SK-N-SH (cell line): ENCODE results near the gene ITIH1. TPM values are rescaled to one million over a fixed set of nuclear protein-coding genes. Genes with fewer than 3 reads are reported as not detected.

Source experiments
- CTCF ChIA-PET: fragments of 300-600, 350-600 bp; formaldehyde crosslinking; extraction: SDS; loops from one replicate; lab custom pipeline; 2021; lab: Yijun Ruan, JAX
- POLR2A ChIA-PET: fragments of 350-600 bp; sonication (Branson Sonifier 250); formaldehyde crosslinking; extraction: SDS; loops from one replicate; lab custom pipeline; 2020; ENCODE audit warnings: antibody characterized with exemption, inconsistent platforms; lab: Yijun Ruan, JAX
- DNase-seq: peaks from one replicate; pipeline ENCODE4 v3.0.0; 2012
- H2AFZ ChIP-seq: fragments of 200-600 bp; sonication (generic); 2 replicates; pipeline ENCODE4 v1.8.1; 2016; ENCODE audit warnings: antibody characterized with exemption, mild to moderate bottlenecking, low read depth
- H3F3A ChIP-seq: fragments of 200-600 bp; sonication (generic); replicated peaks from 2 replicates; pipeline ENCODE3; 2016; ENCODE audit warnings: antibody characterized with exemption, mild to moderate bottlenecking; ENCODE audit not compliant: insufficient read depth
- H3K27ac ChIP-seq, 2 experiments: fragments of 200-500 bp in 1 of 2; fragments of 200-600 bp in 1 of 2; sonication (Bioruptor generic) in 1 of 2; sonication (generic), shearing (Covaris generic) in 1 of 2; 2 replicates each; pipeline versions ENCODE4 v1.5.1 to v1.6.1; 2014 to 2016; ENCODE audit warnings: low read depth in 2 of 2, inconsistent platforms in 1 of 2, low read length in 1 of 2, mild to moderate bottlenecking in 1 of 2, mixed read lengths in 1 of 2
- H3K27me3 ChIP-seq: fragments of 200-600 bp; sonication (generic), shearing (Covaris generic); 2 replicates; pipeline ENCODE4 v1.6.1; 2016; ENCODE audit warnings: mixed run types; ENCODE audit not compliant: insufficient read depth
- H3K36me3 ChIP-seq, 2 experiments: fragments of 200-500 bp in 1 of 2; fragments of 200-600 bp in 1 of 2; sonication (Bioruptor generic) in 1 of 2; sonication (generic) in 1 of 2; replicated peaks in 1 of 2; 2 replicates each; pipeline versions ENCODE3 to v1.5.1; 2014 to 2016; ENCODE audit warnings: low read length in 1 of 2, mild to moderate bottlenecking in 1 of 2; ENCODE audit not compliant: insufficient read depth in 2 of 2, control insufficient read depth in 1 of 2
- H3K4me1 ChIP-seq, 2 experiments: fragments of 200-500 bp in 1 of 2; fragments of 200-600 bp in 1 of 2; sonication (Bioruptor generic) in 1 of 2; sonication (generic), shearing (Covaris generic) in 1 of 2; 2 replicates each; pipeline versions ENCODE4 v1.5.1 to v1.6.1; 2014 to 2016; ENCODE audit warnings: low read depth in 1 of 2, low read length in 1 of 2, mixed run types in 1 of 2; ENCODE audit not compliant: insufficient read depth in 2 of 2, control insufficient read depth in 1 of 2
- H3K4me2 ChIP-seq: fragments of 200-600 bp; sonication (generic), shearing (Covaris generic); 2 replicates; pipeline ENCODE4 v1.6.1; 2017; ENCODE audit warnings: mixed run types
- H3K4me3 ChIP-seq, 2 experiments: fragments of 200-500 bp in 1 of 2; fragments of 200-600 bp in 1 of 2; sonication (Bioruptor generic) in 1 of 2; sonication (generic), shearing (Covaris generic) in 1 of 2; 2 replicates each; pipeline versions ENCODE4 v1.5.1 to v1.8.1; 2014 to 2016; ENCODE audit warnings: low read depth in 2 of 2, inconsistent platforms in 1 of 2, low read length in 1 of 2, mild to moderate bottlenecking in 1 of 2, mixed read lengths in 1 of 2, moderate library complexity in 1 of 2
- H3K79me2 ChIP-seq: fragments of 200-600 bp; sonication (generic); 2 replicates; pipeline ENCODE4 v1.8.1; 2017; ENCODE audit warnings: mild to moderate bottlenecking; ENCODE audit not compliant: insufficient read depth
- H3K9ac ChIP-seq: fragments of 200-600 bp; sonication (generic); 2 replicates; pipeline ENCODE4 v1.6.1; 2017; ENCODE audit warnings: mixed run types
- H3K9me2 ChIP-seq: fragments of 200-600 bp; sonication (generic); 2 replicates; pipeline ENCODE4 v1.6.1; 2017; ENCODE audit warnings: mixed run types
- H3K9me3 ChIP-seq: fragments of 200-600 bp; sonication (generic); 2 replicates; pipeline ENCODE4 v1.6.1; 2017; ENCODE audit warnings: mixed run types, mild to moderate bottlenecking, moderate library complexity
- H4K20me1 ChIP-seq: fragments of 200-600 bp; sonication (generic); 2 replicates; pipeline ENCODE4 v1.6.1; 2017; ENCODE audit warnings: mild to moderate bottlenecking, mixed run types; ENCODE audit not compliant: insufficient read depth
- CHD2 ChIP-seq: fragments of 150-350 bp; IDR thresholded peaks from 2 replicates; pipeline ENCODE4 v1.6.1; 2018; ENCODE audit warnings: low read length; ENCODE audit not compliant: partially characterized antibody
- ELF1 ChIP-seq: IDR thresholded peaks from 2 replicates; pipeline ENCODE4 v1.4.0; 2012
- EP300 ChIP-seq, 2 experiments: IDR thresholded peaks; 2 replicates each; pipeline versions ENCODE4 v1.4.0 to v1.6.1; 2012; ENCODE audit warnings: borderline replicate concordance in 1 of 2, low read depth in 1 of 2, low read length in 1 of 2
- FOSL2 ChIP-seq: IDR thresholded peaks from 2 replicates; pipeline ENCODE4 v1.4.0; 2012; ENCODE audit warnings: low read depth, mild to moderate bottlenecking, moderate library complexity, borderline replicate concordance
- FOXJ3 ChIP-seq: sonication (generic); formaldehyde crosslinking; IDR thresholded peaks from 2 replicates; pipeline ENCODE4 v1.5.1; 2020; ENCODE audit warnings: mild to moderate bottlenecking, missing genetic modification reagents
- GATA2 ChIP-seq: sonication (generic); formaldehyde crosslinking; IDR thresholded peaks from 2 replicates; pipeline ENCODE4 v1.5.0; 2020; ENCODE audit warnings: mild to moderate bottlenecking, missing genetic modification reagents
- IRF3 ChIP-seq: fragments of 150-350 bp; IDR thresholded peaks from 2 replicates; pipeline ENCODE4 v1.6.1; 2016; ENCODE audit warnings: mild to moderate bottlenecking, low read depth, low read length
- JUND ChIP-seq: IDR thresholded peaks from 2 replicates; pipeline ENCODE4 v1.4.0; 2012
- NFIC ChIP-seq: IDR thresholded peaks from 2 replicates; pipeline ENCODE4 v1.4.0; 2012; ENCODE audit warnings: borderline replicate concordance
- NRF1 ChIP-seq: IDR thresholded peaks from 2 replicates; pipeline ENCODE4 v1.6.1; 2012; ENCODE audit warnings: low read depth, mild to moderate bottlenecking, low read length
- POLR2AphosphoS5 ChIP-seq: IDR thresholded peaks from 2 replicates; pipeline ENCODE4 v1.6.1; 2012; ENCODE audit warnings: low read depth, low read length
- RAD21 ChIP-seq: IDR thresholded peaks from 2 replicates; pipeline ENCODE4 v1.6.1; 2012; ENCODE audit warnings: mild to moderate bottlenecking, low read length
- RXRA ChIP-seq: IDR thresholded peaks from 2 replicates; pipeline ENCODE4 v1.4.0; 2012; ENCODE audit warnings: low read depth, mild to moderate bottlenecking, borderline replicate concordance
- SIN3A ChIP-seq: IDR thresholded peaks from 2 replicates; pipeline ENCODE4 v1.6.1; 2012; ENCODE audit warnings: low read depth, mild to moderate bottlenecking, low read length, moderate library complexity, borderline replicate concordance
- TAF1 ChIP-seq: IDR thresholded peaks from 2 replicates; pipeline ENCODE4 v1.6.1; 2012; ENCODE audit warnings: low read depth, mild to moderate bottlenecking, low read length, moderate library complexity, borderline replicate concordance
- TEAD4 ChIP-seq: IDR thresholded peaks from 2 replicates; pipeline ENCODE4 v1.4.0; 2012; ENCODE audit warnings: mild to moderate bottlenecking, borderline replicate concordance; ENCODE audit not compliant: insufficient read depth
- YY1 ChIP-seq: IDR thresholded peaks from 2 replicates; pipeline ENCODE4 v1.4.0; 2012; ENCODE audit warnings: low read depth, mild to moderate bottlenecking
- ZBTB33 ChIP-seq: IDR thresholded peaks from 2 replicates; pipeline ENCODE4 v1.4.0; 2012; ENCODE audit warnings: low read depth, borderline replicate concordance
- WGBS: methylation state at CpG from one replicate; pipeline ENCODE4 v1.1.6; 2017; ENCODE audit warnings: low lambda C conversion rate; 5-methylcytosine and 5-hydroxymethylcytosine counted together
- polyA plus RNA-seq, 3 experiments: library from polyadenylated mRNA; depleted of rRNA; stranded (reverse); fragments of >200 nt; gene quantifications; 2 replicates each; pipeline ENCODE4 v1.2.3, GENCODE V29; 2012
- TF ChIP-seq, protein P1 (sequence below): fragments of 150-350 bp; IDR thresholded peaks from 2 replicates; pipeline ENCODE4 v1.6.1; 2017; ENCODE audit warnings: antibody characterized with exemption, low read length, low read depth, borderline replicate concordance
- TF ChIP-seq, protein P2 (sequence below): IDR thresholded peaks from 2 replicates; pipeline ENCODE4; 2012
- TF ChIP-seq, protein P3 (sequence below): IDR thresholded peaks from 2 replicates; pipeline ENCODE4 v1.4.0; 2012; ENCODE audit warnings: low read depth, borderline replicate concordance

ITIH1 gene
- polyA plus RNA-seq, 1 of the 3 experiments (the other 2 are of a cell fraction), result not detected

DNA sequence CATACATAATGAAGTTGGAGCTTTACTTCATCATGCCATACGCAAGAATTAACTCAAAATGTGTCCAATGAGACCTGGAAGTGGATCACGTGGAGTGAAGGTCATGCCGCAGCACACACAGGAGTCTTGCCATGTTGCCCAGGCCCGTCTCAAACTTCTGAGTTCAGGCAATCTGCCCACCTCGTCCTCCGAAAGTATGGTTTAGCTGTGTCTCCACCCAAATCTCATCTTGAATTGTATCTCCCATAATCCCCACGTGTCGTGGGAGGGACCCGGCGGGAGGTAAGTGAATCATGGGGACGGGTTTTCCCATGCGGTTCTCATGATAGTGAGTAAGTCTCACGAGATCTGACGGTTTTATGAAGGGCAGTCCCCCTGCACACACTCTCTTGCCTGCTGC, 45.8 kb upstream of the ITIH1 start (continued):
- TF ChIP-seq FOSL2 (no peak), IRF3 (no peak)

- no peaks in the 10 kb centered on the region for H3K79me2 ChIP-seq
- no peaks in the 10 kb centered on the region for H3K4me1 ChIP-seq
- no peak overlapping the region for H3K27ac ChIP-seq
- H3K36me3 ChIP-seq, result peaks cover 35 to 83% of the 10 kb centered on the region in 2 experiments
- H3K27me3 ChIP-seq, result no peaks in the 10 kb centered on the region
- no peaks in the 10 kb centered on the region for H3K9me2 ChIP-seq
- no peak for DNase-seq
- no peak overlapping the region for H3K4me3 ChIP-seq
- H3K9ac ChIP-seq, result no peak overlapping the region
- ChIA-PET POLR2A (no interaction called here), CTCF (no interaction called here)
- H3K4me2 ChIP-seq, result no peak overlapping the region
- TF ChIP-seq RXRA (no peak), NRF1 (no peak), FOXJ3 (CRISPR knock-in tag) (no peak), ZBTB33 (no peak), NFIC (no peak), TAF1 (no peak), CHD2 (no peak), JUND (no peak), EP300 (IDR thresholded peaks at IDR 0.05; ENCODE audit: borderline replicate concordance in 1 of 2, low read depth in 1 of 2, low read length in 1 of 2) (no peak), IRF3 (no peak), YY1 (no peak), GATA2 (no peak), SIN3A (no peak), ELF1 (no peak), POLR2AphosphoS5 (no peak), RAD21 (no peak), TEAD4 (no peak)
- TF ChIP-seq, protein P1, sequence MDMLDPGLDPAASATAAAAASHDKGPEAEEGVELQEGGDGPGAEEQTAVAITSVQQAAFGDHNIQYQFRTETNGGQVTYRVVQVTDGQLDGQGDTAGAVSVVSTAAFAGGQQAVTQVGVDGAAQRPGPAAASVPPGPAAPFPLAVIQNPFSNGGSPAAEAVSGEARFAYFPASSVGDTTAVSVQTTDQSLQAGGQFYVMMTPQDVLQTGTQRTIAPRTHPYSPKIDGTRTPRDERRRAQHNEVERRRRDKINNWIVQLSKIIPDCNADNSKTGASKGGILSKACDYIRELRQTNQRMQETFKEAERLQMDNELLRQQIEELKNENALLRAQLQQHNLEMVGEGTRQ, result no peak
- TF ChIP-seq, protein P2, sequence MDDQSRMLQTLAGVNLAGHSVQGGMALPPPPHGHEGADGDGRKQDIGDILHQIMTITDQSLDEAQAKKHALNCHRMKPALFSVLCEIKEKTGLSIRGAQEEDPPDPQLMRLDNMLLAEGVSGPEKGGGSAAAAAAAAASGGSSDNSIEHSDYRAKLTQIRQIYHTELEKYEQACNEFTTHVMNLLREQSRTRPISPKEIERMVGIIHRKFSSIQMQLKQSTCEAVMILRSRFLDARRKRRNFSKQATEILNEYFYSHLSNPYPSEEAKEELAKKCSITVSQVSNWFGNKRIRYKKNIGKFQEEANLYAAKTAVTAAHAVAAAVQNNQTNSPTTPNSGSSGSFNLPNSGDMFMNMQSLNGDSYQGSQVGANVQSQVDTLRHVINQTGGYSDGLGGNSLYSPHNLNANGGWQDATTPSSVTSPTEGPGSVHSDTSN, result no peak
- TF ChIP-seq, protein P3, sequence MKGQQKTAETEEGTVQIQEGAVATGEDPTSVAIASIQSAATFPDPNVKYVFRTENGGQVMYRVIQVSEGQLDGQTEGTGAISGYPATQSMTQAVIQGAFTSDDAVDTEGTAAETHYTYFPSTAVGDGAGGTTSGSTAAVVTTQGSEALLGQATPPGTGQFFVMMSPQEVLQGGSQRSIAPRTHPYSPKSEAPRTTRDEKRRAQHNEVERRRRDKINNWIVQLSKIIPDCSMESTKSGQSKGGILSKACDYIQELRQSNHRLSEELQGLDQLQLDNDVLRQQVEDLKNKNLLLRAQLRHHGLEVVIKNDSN, result no peak
- H2AFZ ChIP-seq, result no peak overlapping the region
- peaks cover 3% of the 10 kb centered on the region; the same call in 1 of the 2 replicates for H3K9me3 ChIP-seq
- H4K20me1 ChIP-seq, result no peaks in the 10 kb centered on the region
- peaks cover 11% of the 10 kb centered on the region for H3F3A ChIP-seq
- WGBS, result 84% methylated on average over 10 of the region's 10 CpGs
Measured at GRCh38 chr3:52733256-52733891, 44.0 kb upstream of the ITIH1 start.
